GM18499 (cell line): Measurements from ENCODE around the gene HNRNPC.
"Not testable (repeated sequence)": the region's sequence is repeated elsewhere in the genome, so short reads cannot be mapped to it uniquely, and the experiment has no call there.

ENCODE experiments used
- ATAC-seq: cut with Tn5 transposase; IDR thresholded peaks from one replicate; pipeline ENCODE4 v1.9.1; 2021; ENCODE audit warnings: moderate number of reproducible peaks; ENCODE audit not compliant: insufficient read depth, unreplicated experiment

HNRNPC gene

DNA sequence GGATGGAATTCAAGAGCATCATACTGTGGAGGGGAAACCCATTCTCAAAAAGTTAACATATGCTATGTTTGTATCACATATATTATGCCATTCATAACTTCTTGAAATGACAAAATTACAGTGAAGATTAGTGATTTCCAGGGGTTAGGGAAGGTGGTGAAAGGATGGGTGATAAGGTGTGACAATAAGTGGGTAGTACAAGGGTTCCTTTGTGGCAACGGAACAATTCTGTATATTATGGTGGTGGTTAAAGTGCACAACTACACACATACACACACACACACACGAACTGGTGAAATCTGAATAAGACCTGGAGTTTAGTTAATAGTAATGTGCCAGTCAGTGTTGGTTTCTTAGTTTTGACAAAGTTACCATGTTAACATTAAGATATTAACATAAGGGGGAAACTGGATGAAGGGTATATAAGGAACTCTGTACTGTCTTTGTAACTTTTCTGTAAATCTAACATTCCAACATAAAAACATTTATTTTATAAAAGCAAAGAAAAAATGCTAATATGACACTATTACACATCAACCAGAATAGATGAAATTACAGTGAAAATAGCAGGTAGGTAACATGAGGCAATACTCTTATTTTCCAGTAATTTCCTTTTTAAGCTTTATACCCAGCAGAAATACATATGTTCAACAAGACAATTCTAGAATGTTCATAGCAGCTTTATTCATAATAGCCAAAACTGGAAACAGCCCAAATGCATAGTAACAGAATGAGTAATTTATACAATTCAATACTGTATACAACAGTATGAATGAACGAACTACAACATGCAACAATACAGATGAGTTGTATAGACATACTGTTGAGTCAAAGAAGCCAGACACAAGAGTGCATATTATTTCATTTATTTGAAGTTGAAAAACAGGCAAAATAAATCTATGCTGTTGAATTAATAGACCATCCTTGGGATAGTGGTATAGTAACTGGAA lies 69.4 kb downstream of the HNRNPC start:
- no peak for ATAC-seq

- ATAC-seq = no peak
Measured at GRCh38 chr14:21197418-21198205, 71.6 kb downstream of the HNRNPC start.

DNA sequence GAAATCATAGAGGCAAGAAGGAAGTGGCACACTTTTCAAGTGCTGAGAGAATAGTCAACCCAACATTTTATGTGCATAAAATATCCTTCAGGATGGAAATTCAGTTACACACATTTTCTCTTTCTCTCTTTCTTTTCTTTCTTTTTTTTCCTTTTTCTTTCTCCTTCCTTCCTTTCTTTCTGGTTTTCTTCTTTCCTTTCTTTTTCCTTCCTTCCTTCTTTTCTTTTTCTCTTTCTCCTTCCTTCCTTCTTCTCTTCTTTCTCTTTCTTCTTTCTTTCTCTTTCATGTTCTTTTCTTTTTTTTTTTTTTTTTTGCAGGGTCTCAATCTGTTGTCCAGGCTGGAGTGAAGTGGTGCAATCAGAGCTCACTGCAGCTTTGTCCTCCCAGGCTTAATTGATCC lies 74.6 kb downstream of the HNRNPC start:
- ATAC-seq = no peak

GRCh38 chr14:21192875-21193535 lies 76.2 kb downstream of the HNRNPC start:
- ATAC-seq = no peak

- no peak for ATAC-seq
Measured at GRCh38 chr14:21192447-21192822, 76.8 kb downstream of the HNRNPC start.

GRCh38 chr14:21191809-21192446 lies 77.3 kb downstream of the HNRNPC start:
- no peak for ATAC-seq

GRCh38 chr14:21191261-21191808 lies 77.9 kb downstream of the HNRNPC start:
- no peak for ATAC-seq

DNA sequence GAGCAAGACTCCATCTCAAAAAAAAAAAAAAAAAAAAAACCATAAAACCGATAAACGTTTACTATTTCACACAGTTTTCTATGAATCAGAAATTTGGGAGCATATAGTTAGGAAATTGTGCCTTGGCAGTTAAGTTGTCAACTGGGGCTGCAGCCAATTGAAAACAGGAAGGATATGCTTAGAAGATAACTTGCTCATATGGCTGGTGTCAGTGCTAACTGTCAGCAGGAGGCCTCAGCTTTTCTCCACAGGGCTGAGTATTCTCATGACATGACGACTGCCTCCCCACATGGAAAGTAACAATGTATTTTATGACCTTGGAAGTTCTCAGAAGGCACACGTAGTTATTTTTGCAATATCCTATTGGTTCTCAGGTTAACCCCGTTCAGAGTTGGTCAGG lies 83.8 kb downstream of the HNRNPC start:
- ATAC-seq = no peak

- no peak for ATAC-seq
Measured at GRCh38 chr14:21184254-21184653, 85.0 kb downstream of the HNRNPC start.

- no peak for ATAC-seq
Measured at GRCh38 chr14:21182166-21182565, 87.1 kb downstream of the HNRNPC start.

DNA sequence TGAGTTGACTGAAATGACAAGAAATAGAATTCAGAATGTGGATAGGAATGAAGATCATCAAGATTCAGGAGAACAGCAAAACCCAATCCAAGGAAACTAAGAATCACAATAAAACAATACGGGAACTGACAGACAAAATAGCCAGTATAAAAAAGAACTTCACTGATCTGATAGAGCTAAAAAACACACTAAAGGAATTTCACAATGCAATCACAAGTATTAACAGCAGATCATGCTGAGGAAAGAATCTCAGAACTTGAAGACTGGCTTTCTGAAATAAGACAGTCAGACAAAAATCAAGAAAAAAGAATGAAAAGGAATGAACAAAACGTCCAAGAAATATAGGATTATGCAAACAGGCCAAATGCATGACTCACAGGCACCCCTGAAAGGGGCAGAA lies 98.1 kb downstream of the HNRNPC start:
- no peak for ATAC-seq

DNA sequence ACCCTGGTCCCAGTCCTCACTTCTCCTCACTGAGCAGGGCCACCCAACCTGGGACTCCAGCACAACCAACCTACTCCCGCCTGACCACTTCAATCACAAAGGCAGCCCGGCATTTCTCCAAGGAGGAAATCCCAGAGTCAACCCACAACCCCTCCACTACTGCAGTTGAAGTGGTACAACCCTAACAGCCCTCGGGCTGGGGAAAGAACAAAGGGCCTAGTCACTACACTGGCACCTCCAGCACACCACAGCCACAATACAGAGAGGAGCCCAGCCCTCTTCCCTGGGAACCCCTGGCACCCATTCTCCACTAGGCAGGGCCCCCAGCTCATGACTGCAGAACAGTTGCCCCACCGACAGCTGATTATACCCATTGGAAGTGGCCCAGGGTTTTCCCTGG lies 99.7 kb downstream of the HNRNPC start:
- ATAC-seq = no peak

- ATAC-seq = no peak
Measured at GRCh38 chr14:21168055-21168454, 101.2 kb downstream of the HNRNPC start.

DNA sequence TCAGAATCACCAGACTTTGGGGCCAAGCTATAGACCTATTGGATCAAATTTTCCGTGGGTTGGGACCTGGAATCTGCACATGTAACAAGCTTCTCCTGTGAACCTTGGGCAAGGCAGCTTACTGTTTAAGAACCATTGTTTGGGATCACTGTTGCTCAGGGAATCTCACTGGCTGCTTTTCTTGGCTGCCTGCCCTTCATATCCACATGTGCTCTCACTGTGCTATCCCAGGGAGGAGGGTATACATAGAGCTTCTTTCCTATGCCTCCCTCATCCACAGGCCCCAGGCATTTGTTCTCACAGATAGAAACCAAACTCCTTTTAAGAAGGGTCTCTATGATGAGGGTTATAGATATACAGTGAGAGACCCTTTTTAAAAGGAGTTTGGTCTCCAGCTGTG lies 103.6 kb downstream of the HNRNPC start:
- ATAC-seq = not testable (repeated sequence)

- not testable (repeated sequence) for ATAC-seq
Measured at GRCh38 chr14:21165002-21165605, 104.1 kb downstream of the HNRNPC start.

GRCh38 chr14:21163871-21164291 lies 105.4 kb downstream of the HNRNPC start:
- ATAC-seq = no peak

GRCh38 chr14:21162081-21162480 lies 107.2 kb downstream of the HNRNPC start:
- no peak for ATAC-seq

DNA sequence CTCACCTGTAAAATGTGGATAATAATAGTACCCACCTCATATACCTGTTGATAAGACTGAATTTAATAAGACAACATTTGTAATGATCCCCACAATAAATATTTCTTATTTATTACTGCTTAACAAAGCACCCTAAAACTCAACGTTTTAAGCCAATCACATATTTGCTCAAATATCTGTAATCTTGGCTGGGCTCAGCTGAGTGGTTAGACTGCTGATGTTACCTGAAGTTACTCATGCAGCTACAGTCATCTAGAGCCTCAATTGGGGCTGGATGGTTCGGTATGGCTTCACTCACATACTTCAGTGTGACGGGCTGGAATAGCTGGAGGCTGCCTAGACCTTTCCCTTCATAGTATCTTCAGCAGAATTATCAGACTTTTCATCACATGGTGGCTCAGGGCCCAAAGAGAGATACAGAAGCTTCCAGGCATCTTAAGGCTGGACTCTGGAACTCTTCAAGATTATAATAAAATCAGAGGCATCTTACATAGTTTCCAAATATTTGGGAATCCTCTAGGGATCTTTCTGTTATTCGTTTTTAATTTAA lies 109.1 kb downstream of the HNRNPC start:
- ATAC-seq = no peak
